GM19351 (cell line): ENCODE results near the gene FAM25G.

Experiments used
- ATAC-seq: cut with Tn5 transposase; IDR thresholded peaks from one replicate; pipeline ENCODE4 v1.9.1; 2021; ENCODE audit warnings: mild to moderate bottlenecking, moderate library complexity; ENCODE audit not compliant: unreplicated experiment

The FAM25G gene

GRCh38 chr10:47449102-47449978 is 42.2 kb downstream of the FAM25G start:
- ATAC-seq, result no peak

DNA sequence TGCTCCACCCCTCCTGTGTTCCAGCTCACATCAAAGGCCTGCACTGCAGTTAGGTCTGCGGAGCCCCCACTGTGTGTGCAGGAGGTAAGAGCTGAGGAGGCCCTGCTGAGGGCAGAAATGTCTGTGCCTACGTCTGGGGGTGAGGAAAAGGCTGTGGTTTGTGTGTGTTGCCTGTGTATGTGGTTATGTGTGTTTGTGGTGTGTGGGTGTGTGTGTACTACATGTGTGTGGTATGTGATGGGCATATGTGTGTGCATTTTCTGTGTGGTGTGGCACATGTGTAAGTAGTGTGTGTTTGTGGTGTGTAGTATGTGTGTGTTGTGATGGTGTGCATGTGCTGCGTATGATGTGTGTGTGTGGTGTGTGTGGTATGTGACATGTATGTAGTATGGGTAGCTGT is 43.8 kb downstream of the FAM25G start:
- no peak for ATAC-seq

- ATAC-seq, result no peak
Observed at GRCh38 chr10:47447209-47447608, 44.3 kb downstream of the FAM25G start.

DNA sequence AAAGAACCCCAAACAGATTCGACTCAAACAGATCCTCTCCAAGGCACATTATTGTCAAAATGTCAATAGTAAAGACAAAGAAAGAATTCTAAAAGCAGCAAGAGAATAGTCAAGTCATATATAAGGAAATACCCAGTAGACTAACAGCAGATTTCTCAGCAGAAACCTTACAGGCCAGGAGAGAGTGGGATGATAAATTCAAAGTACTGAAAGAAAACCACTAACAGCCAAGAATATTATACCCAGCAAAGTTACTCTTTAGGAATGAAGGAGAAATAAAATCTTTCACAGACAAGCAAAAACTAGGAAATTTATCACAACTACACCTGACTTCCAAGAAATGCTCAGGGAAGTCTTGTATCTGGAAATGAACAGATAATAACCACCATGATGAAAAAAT is 45.8 kb downstream of the FAM25G start:
- ATAC-seq, result no peak

DNA sequence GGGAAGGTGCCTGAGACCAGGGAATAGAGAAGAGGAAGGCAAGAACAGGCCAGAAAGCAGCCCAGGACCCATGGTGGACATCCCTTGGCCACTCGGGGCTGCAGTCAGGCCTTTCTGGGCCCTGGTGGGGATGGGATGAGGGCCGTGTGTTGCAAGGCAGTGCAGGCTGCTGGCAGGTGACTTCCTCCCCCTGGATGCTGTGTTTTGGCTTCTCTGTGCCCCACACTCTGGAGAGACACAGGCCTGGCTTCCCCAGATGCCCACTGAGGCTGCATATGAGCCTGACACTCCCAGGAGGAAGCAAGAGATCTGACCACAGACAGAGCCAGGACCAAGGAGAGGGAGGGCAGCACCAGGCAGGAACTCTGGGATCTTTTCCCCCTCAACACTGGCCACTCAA is 47.5 kb downstream of the FAM25G start:
- no peak for ATAC-seq

GRCh38 chr10:47443145-47443544 is 48.4 kb downstream of the FAM25G start:
- no peak for ATAC-seq

DNA sequence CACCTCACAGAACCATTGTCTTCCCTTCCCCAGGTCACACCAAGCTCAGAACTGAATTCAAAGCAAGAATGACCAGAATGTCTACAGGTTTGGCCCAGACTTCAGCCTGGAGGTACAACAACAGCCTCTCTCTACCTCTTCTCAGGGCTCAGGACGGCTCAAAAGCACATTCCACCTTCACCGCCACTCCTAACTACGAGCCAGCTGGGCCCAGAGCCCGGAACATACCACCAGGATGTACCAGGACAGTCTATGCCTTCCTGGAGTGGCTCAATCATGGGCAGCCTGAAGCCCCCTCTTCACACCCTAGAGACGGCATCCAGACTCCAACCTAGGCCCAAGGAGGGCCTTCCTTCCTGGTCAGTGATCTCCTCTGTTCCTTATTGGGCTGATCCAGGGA is 49.1 kb downstream of the FAM25G start:
- no peak for ATAC-seq

- ATAC-seq, result no peak
Observed at GRCh38 chr10:47441938-47442337, 49.6 kb downstream of the FAM25G start.

GRCh38 chr10:47440207-47440606 is 51.3 kb downstream of the FAM25G start:
- no peak for ATAC-seq

- no peak for ATAC-seq
Observed at GRCh38 chr10:47438857-47439474, 52.5 kb downstream of the FAM25G start.
